NCI-H774 (cell line): ENCODE measurements around the gene MAGI1.

ENCODE experiments used
- DNase-seq: peaks from one replicate; lab custom pipeline; 2025; lab: John Stamatoyannopoulos, UW

The MAGI1 gene

GRCh38 chr3:65971293-65972252 is 67.1 kb downstream of the MAGI1 start:
- no peak for DNase-seq

GRCh38 chr3:65968996-65969395 is 69.7 kb downstream of the MAGI1 start:
- no peak for DNase-seq

- no peak for DNase-seq
These were observed 71.3 kb downstream of the MAGI1 start for GRCh38 chr3:65967451-65967850.

- no peak for DNase-seq
These were observed 73.9 kb downstream of the MAGI1 start for GRCh38 chr3:65964838-65965237.

DNA sequence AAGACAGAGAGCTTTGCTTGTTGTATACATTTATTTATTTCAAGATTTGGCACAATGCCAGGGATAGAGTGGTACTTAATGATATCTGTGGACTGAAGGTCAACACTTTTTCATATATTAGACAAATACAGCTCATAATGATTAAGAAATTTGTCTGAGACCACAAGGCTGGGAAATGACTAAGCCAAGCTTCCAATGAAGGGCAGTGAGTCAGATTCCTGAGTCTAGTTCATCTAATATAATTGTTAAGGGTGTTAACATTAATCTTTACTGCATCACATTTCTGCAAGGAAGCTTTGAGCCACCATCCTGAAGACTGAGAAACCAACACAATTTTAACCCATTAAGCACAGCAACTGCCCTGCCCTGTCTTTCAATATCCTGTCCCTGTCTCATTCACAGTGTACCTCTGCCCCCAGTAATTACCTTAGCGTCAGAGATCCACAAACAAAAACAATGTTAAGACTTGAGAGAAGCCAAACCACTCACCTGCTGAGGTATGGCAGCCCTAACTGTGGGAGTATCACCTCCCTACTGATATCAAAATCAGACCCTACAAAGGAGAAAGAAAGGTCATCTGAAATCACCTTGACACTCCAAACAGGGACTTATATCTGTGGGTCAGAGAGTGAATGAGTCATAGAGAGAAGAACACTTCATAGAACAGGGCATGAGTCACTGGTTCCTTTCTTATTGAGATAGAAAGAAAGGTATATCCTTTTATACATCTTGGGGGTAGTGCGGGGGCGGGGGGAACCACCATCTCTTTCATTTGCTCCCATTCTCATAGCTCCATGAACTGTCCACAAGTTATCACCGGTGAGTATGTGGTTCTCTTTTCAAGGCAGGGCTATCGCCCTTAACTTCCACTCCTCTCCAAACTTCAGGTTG is 74.7 kb downstream of the MAGI1 start:
- DNase-seq = no peak

- no peak for DNase-seq
These were observed 77.0 kb downstream of the MAGI1 start for GRCh38 chr3:65961733-65962132.

DNA sequence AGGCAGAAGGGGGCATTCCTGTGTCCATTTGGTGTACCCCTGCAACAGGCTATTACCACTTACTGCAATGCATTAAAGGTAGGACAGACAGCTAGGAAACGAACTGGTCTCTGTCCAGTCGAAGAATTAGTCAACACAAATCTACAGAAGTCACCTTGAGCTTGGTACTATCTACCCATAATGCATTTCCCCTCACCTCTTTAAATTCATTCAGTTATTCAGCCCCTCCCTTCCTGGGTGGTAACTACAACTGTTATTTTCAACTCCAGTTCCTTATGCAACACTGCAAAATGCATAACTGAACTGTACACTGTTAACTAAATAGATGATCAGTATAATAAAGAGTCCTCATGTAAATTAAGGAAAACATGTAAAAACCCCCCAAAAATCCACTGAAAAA is 77.6 kb downstream of the MAGI1 start:
- no peak for DNase-seq

GRCh38 chr3:65960087-65960486 is 78.6 kb downstream of the MAGI1 start:
- DNase-seq = no peak

DNA sequence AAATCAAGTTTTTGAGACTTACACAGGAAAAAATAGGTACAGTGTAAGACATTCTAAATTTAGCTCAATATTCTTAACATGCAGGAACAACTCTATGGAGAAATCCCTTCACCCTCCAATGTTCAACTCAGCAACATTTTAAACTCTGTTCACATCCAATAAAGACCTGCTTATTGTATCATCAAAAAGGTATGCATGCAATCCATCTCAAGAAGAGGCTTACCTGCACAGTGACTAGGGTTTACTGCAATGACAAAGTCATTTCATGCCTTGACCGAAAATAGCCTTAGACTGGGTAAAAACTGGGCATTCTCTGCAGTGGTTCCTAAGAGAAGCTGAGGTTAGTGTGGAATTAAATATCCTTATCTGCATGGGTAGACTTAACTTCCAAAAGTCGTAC is 80.5 kb downstream of the MAGI1 start:
- DNase-seq = no peak

DNA sequence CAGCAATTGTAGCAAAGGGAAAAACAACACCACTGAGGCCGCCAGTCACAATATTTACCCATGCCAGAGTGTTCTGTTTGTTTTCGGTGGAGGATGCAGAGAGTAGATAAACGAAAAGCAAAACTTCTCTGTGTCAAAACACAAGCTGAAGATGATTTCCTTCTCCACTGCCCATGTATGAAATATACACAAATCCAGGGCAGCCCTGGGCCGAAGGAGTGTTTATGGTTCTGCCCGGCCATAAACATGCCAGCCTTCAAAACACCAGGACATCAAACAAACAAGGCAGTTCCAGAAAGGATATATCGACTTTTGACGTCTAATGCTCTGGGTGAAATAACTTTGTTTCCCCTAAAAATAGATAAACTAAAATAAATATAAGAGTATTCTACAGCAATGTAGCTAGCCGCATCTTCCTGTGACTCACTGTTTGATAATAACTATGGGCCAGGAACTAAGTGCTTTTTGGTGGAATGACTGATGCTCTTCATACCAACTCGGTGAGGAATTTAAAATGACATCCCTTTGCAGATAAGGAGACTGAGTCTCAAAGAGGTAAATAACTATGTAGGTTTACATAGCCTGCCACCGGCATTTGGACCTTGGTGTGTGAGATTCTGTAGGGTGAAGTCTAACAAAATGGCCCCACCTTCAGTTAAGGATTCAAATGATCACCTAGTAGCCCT is 82.8 kb downstream of the MAGI1 start:
- DNase-seq = no peak

DNA sequence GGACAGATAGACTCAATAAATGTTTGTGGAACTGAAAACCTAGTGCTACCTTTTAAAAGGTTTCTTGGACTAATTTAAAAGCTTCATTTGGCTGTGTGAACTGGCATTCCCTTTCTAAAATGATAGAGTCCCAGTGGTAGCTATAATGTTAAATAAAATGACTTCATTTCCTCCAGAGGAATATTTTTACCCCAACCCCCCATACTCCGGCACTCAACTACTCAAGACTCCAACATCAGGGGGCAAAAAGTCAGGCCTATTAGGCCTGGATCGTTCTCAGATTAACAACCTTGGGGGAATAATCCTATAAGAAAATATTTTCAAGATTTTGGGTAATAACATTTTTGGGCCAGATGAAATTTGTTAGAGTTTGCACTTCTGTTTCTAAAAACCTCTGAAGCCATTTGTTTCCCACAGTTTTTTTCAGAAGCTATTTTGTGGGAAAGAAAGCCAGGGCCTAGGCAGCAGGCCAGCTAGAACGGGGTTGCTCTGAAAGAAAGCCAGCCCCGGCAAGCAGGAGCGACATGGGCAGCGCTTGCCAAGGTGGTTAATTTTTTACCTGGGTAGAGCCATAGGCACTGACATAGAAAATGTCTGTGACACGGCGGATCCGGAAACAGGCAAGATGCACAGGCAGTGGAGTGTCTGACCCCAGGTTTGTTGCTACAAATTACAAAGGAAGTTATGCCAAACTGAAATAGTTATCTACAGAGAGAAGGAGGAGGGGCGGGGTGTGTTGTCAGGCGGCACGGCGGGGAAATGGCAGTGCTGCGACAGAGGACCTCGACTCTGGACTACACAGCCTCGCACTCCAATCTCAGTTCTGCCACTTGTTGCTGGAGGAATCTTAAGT is 84.6 kb downstream of the MAGI1 start:
- peak; percentile 2 for DNase-seq

GRCh38 chr3:65953301-65953812 is 85.4 kb downstream of the MAGI1 start:
- peak; percentile 76 for DNase-seq

DNA sequence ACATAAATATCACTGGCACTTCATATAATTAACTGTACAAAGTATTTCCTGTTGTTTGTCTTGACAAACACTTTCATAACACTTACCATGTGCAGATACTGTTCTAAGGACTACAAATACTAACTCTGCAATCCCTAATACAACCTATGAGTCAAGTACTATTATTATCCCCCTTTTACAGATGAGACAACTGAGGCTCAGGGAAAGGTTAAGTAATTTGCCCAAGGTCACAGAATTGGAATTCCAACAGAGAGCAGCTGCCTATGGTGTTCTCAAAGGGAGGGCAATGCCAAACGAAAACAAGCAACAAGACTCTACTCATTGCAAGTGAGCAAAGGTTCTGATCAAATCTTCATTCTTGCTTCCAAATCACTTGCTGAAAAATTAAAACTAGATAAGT is 85.9 kb downstream of the MAGI1 start:
- DNase-seq = no peak

GRCh38 chr3:65951836-65952505 is 86.7 kb downstream of the MAGI1 start:
- no peak for DNase-seq

DNA sequence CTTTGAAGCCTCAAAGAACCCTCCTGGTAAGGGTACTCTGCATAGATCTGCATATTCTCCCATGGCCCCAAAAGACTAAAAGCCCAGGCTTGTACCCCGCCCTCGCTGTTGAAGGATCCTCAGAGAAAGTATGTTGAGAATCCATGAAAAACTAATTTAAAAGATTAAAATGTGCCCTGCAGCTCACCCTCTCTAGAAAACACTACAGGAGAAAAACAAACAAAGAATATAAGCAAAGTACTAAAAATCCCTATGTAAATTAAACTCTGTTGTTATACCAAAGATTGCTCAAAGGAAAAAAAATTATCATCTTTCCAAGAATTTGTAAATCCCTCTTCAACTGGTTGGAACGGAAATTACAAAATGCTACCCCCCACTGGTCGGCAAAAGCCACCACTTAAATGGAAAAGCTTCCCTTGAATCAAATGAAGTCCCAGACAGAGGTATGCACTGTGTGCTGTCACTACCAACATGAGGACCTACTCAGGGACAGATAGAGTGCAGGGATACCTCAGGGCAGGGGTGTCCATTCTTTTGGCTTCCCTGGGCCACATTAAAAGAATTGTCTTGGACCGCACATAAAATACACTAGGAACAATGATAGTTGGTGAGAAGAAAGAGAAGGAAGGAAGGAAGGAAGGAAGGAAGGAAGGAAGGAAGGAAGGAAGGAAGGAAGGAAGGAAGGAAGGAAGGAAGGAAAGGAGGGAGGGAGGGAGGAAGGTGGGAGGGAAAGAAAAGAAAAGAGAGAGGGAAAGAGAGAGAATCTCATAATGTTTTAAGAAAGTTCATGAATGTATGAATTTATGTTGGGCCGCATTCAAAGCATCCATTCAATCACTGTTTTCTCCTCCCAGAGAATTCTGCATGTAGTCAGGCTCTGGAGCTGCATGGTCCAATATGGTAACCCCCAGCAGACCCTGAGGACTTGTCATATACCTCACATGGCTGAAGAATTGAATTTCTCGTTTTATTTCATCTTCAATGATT is 88.1 kb downstream of the MAGI1 start:
- no peak for DNase-seq

GRCh38 chr3:65948841-65949573 is 89.7 kb downstream of the MAGI1 start:
- no peak for DNase-seq

GRCh38 chr3:65946438-65946837 is 92.3 kb downstream of the MAGI1 start:
- DNase-seq = no peak

GRCh38 chr3:65945953-65946352 is 92.8 kb downstream of the MAGI1 start:
- DNase-seq = no peak

- no peak for DNase-seq
These were observed 93.2 kb downstream of the MAGI1 start for GRCh38 chr3:65945480-65945879.
